ENCODE results near the gene RSBN1.
"Not testable (repeated sequence)": the region's sequence is repeated elsewhere in the genome, so short reads cannot be mapped to it uniquely, and the experiment has no call there.

Gene RSBN1

DNA sequence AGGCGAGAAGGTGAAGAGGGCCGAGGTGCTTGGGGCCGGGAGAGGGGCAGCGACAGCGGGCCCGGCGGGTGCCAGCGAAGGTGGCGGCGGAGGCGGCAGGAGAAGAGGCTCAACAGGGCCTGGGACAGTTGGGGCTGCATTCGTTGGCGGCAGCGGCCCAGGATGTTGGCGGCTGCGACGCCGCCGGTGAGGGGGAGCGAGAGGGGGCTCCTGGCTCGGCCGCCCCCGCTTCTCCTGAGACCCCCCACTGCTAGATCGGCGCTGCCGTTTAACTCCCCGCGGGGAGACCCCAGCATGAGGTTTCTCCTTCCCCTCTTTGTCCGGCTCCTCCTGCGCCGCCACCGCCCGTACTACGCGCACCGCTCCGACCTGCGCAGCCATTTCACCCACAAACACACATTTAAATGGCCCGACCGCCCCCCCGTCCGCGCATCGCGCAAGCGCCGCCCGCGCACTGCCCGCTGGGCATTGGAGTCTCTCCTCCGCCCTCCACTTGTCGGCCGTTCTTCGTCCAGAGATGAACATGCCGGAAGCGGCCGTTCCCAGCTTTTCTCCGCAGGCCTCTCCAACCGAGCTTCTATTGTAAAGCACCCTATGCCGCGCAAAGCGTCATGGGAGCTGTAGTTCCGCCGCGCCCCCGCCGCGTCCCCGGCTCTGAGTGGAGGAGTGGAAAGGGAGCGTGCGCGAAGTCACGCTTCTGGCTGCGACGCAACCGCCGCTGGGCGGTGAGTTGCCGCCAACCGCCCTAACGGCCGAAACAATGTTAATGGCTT, at the start of gene RSBN1:
RSBN1 (minus strand) TSS at position 589 of the 773 bp plus-strand sequence; CDS start at position 525, 64 bp downstream.
- DNase-seq (ENCODE audit: low read depth), result peak; percentile 95

DNA sequence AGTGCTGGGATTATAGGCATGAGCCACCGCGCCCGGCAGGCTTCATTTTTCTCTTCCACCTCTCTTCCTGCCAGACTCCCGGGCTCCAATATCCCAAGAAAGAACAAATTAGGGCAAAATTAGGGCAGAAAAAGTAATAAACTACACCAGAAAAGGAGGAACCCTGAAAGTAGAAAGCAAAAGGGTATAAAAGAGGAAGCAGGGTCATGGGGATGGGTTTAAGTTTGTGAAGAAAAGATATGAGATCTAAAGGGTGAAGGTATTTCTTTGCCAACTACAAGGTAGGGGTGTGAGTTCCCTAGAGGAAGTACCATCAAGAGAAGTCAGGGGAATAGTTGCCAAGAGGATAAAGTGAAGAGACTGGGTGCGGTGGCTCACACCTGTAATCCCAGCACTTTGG, 49.4 kb upstream of the RSBN1 start:
- DNase-seq (ENCODE audit: low read depth), result no peak

DNA sequence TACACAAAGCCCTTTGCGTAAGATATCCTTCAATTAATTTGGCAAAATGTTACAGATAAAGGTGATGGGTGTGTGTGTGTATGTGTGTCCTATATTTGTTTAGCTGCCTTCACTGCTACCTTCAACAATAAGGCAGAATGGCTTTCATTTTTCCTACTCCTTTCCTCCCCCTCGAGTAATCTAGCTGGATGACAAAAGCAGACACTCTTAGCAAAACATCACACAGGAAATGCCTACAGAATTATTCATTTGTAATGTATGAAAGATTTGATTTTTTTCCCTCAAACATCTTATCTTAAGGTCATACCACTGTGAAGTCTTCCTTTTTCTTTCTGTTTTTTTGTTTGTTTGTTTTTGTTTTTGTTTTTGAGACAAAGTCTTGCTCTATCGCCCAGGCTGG, 48.6 kb upstream of the RSBN1 start:
- peak; percentile 44 for DNase-seq (ENCODE audit: low read depth)

DNA sequence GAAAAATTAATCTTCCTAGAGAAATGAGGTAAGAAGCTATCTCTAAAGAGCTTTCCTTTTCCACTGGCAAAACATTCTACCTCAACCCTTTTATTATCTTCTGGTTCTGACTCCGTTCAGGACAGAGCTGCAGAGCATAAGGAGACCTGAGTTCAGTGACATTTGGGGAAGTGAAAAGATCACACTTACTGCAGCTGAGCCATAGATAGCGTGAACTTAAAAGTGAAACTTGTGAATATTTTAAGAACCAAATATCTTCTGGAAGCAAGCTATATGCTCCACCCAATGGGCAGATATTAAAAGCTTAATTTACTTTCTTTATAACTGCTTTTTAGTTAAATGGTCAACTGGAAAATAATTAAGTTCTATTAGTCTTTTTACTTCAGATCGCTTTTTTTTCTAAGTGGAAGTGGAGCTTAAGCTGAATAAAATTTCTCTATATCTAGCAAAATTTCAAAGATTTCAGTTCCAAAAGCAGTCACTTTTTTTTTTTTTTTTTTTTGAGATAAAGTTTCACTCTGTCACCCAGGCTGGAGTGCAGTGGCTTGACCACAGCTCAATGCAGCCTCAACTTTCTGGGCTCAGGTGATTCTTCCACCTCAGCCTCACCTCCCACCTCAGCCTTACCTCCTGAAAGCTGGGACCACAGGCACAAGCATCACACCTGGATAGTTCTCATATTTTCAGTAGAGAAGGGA, 47.4 kb upstream of the RSBN1 start:
- no peak for DNase-seq (ENCODE audit: low read depth)

DNA sequence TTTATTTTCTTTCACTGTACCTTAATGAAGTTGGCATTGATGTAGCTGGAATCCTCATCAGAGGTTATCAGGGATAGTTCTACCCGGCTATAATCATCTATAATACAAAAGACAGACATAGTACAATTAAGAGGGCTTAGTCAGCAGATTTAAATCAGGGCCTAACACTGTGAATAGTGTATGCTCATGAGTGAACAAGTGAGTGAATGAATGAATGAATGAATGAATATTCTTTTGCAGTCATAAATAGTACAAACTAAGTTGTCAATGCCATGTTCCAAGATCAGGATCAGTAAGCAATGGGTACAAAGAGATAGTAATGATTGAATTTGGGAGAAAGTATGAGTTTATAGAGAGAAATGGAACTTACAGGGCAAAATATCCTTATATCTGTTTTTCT, 46.7 kb upstream of the RSBN1 start:
- DNase-seq (ENCODE audit: low read depth), result no peak

DNA sequence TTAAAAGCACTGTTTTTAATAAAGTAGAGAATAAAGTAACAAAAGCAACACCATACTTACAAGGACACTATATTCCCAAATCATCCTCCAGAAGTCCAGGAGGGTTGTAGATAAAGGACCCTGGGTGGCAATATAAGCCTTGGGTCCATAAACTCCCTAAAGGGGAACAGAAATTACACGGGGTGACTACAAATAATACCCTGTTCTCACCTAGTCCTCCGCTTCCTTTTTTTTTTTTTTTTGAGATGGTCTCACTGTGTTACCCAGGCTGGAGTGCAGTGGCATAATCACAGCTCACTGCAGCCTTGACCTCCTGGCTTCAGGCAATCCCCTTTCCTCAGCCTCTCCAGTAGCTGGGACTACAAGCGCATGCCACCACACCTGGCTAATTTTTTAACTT, 46.1 kb upstream of the RSBN1 start:
- no peak for DNase-seq (ENCODE audit: low read depth)

DNA sequence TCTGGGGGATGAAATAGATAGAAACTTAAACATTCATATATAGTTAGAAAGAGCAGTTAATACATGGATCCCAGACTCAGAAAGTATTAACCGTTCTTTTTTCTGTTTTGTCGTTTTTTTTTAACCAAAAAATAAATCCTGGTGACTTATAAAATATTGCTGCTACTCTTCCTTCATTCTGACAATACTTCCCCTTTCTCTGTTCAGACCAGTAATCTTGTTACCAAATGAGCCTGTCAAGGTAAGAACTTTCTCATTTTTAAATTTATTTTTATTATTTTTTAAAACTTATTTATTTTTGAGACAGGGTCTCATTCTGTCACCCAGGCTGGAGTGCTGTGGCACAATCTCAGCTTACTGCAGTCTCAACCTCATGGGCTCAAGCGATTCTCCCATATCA, 45.5 kb upstream of the RSBN1 start:
- DNase-seq (ENCODE audit: low read depth), result no peak

DNA sequence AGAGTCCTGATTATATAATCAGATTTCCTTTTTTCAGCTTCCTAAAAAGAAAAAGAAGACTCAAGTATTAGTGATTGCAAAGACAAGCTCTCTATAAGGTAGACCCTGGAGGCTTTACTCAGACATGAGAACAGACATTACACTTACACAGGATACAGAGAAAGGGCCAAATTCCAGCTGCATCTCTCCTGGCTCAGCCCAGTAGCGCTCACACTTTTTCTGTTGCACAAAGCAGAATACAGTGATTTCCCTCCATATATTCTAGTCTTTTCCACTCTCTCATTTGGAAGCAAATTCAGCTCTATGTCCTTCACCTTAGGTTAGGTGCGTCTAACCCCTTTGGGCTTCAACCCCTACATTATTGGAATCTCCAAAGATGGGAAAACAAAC, 44.1 kb upstream of the RSBN1 start:
- DNase-seq (ENCODE audit: low read depth), result no peak

DNA sequence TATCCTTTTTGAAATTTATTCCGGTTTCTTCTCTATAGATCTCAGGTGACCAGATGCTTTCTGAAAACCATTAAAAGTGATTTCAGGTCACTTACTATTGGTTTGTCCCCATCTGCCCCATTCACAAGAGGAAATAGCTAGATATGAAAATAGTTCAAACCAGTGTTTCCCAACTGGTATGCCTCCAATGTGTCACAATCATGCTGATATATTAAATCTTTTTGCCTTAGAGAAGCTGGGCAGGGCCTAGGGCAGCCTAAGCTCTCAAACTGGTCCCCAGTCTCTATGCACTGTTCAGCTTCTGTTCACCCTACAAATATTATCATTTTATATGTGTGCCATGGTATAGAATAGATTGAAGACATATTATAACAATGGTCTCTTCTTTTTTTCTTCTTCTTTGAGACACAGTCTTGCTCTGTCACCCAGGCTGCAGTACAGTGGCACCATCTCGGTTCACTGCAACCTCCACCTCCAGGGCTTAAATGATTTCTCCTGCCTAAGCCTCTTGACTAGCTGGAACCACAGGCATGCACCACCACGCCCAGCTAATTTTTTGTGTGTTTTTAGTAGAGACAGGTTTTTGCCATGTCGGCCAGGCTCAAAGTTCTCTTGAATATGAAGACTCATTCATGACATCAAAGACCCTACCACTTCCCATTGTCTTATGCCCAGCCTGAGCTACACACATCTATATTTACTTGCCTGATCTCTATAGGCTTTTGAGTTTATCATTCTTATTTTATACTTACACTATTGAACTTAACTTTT, 43.5 kb upstream of the RSBN1 start:
- DNase-seq (ENCODE audit: low read depth), result no peak

DNA sequence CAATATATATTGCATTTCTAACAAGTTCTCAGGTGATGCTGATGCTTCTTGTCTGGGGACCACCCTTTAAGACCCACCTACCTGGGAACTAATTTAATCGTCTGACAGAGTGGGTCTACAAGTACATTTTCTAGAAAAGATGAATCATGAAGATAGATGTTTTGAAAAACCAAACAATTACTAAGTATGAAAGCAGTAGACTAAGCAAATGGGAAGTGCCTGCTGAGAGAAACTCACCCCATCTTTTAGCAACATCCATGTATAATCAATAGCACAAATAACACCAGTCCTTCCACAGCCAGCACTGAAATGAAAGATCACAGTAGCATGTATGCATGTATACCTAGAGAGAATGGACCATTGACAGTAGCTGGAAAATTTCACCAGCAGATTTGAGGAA, 42.0 kb upstream of the RSBN1 start:
- DNase-seq (ENCODE audit: low read depth), result no peak

DNA sequence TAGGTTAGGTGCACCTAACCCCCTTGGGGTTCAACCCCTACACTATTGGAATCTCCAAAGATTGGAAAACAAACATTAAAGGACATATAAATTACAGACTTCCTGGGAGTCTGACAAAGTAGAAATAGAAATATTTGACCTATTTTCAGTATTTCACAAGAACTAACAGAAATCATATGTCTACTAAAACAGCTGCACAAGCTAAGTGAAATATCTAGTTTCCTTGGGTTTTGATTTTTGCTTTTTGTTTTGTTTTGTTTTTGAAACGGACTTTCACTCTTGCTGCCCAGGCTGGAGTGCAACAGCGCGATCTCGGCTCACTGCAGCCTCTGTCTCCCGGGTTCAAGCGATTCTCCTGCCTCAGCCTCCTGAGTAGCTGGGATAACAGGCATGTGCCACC, 40.4 kb upstream of the RSBN1 start:
- DNase-seq (ENCODE audit: low read depth), result not testable (repeated sequence)

DNA sequence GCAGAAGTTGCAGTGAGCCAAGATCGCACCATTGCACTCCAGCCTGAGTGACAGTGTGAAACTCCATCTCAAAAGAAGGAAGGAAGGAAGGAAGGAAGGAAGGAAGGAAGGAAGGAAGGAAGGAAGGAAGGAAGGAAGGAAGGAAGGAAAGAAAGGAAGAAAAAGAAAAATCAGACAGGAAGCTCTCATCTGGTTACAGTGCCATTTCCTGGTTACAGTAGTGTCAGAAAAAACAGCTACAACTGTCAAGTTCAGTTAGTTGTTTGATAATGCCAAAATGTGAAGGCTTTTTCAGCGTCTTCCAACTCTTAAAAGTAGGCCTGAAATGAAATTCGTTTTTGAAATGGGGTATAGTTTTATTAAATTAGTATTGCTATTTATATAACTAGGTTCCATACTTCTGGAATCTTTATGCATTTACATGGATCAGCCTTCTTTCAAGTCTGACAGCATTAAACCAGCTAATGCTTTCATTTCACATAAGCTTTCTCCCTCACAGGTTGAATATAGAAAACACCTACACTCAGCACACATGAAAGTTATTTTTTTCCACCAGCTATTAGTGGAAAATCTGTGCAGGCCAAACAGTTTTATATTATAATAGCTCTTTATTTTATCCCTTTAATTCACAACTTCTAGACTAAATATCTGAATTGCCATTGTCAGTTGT, 38.0 kb upstream of the RSBN1 start:
- DNase-seq (ENCODE audit: low read depth), result no peak

DNA sequence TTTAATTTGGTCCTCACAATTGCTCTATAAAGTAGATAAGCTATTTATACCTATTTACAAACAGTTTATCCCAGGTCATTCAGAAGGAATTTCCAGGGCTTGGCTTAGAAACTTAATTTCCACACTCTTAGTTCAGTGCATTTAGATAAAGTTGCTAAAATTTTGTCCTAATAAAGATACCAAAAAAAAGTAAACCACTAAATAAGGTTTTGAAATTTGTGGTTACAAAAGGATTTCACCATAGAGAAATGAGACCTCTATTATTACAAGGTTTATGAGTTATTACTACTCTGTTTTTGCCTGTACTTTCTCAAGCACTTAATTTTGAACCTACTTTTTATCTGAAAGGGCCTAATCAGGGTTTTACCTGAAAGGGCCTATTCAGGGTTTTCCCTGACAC, 36.8 kb upstream of the RSBN1 start:
- DNase-seq (ENCODE audit: low read depth), result no peak

DNA sequence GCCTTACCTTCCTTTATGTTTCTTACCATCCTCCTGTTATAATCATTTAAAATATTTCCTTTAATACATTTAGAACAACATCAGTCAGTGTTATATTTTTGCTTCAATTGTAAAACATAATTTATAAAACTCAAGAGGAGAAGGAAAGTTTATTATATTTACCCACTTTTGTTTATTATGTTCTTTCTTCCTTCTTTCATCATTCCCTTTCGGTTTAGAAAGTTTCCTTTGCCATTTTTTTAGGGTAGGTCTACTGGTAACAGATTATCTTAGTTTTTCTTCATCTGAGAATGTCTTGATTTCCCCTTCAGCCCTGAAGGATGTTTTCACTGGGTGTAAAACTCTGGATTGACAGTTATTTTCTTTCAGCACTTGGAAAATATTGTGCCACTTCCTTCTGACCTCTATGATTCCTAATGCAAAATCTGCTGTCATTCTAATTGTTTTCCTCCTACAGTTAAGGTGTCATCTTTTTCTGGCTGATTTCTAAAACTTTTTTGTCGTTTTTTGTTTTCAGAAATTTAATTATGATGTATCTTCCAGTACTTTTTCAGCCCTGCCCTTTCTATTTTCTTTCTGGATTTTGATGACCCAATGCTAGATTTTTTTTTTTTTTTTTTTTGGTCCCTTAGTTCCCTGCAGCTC, 34.2 kb upstream of the RSBN1 start:
- no peak for DNase-seq (ENCODE audit: low read depth)

DNA sequence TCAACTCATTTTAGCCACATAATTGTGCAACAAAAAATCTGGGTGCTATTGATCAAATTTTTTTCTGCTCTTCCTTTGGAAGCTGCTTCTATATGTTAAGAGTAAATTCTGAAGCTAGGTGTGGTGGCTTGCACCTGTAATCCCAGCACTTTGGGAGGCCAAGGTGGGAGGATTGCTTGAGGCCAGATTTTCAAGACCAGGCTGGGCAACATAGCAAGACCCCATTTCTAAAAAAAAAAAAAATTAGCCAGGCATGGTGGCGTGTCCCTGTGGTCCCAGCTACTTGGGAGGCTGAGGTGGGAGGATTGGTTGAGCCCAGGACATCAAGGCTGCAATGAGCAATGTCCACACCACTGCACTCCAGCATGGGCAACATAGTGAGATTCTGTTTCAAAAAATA, 24.3 kb upstream of the RSBN1 start:
- no peak for DNase-seq (ENCODE audit: low read depth)

DNA sequence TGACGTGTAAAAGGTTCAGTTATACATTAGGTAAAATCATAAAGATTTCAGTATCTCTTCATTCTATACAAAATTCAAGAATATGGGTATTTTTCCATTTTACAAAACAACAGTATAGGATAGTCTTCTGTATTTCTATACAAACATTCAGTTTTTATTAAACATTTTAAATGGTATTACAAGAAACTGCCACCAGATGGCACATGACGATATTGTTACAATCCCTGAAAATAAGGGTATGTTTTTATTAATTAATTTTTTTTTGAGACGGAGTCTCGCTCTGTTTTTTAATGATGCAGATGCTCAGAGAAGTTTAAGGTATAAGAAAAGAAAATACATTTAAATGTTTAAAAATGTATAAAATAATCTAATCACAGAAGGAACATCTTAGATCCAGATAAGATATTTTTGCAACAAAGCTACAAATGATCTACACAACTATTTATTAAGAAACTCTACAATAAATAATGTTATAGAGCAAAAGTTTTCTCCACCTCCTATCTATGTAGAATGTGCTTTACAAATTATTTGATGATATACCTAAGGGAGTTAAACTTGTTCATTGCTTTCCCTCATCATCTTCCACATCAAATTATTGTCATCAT, 23.5 kb upstream of the RSBN1 start:
- DNase-seq (ENCODE audit: low read depth), result no peak

DNA sequence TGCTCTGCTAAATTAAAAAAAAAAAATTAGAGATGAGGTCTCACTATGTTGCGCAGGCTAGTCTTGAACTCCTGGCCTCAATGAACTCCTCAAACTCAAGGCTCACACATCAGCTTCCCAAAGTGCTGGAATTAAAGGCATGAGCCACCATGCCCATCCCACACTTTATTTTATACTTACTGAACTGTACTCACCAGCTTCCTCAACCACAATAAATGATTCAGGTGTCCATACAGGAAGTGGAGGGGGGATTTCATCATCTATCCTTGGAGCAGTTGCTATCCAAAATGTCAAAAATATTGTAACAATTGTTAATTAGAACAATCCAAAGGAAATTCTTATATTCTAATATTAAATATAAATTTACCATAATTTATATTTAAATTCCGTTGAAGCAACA, 22.4 kb upstream of the RSBN1 start:
- no peak for DNase-seq (ENCODE audit: low read depth)

DNA sequence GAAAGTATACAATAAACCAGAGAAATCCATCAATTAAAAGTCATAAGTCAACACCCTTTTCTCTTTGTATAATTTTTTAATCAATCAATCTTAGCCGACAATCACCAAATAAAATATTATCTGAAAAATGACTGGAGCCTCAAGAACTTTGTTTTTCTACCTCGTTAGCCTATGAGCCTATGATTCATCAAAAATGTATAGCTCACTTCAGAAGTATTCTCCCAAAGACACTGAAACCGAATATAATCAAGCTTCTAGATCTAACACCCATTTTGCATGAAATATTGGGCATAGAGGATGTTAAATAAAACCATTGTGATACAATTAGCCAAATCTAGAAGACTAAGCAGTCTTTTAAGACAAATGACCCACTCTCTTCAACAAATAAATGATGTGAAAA, 17.8 kb upstream of the RSBN1 start:
- DNase-seq (ENCODE audit: low read depth), result no peak

DNA sequence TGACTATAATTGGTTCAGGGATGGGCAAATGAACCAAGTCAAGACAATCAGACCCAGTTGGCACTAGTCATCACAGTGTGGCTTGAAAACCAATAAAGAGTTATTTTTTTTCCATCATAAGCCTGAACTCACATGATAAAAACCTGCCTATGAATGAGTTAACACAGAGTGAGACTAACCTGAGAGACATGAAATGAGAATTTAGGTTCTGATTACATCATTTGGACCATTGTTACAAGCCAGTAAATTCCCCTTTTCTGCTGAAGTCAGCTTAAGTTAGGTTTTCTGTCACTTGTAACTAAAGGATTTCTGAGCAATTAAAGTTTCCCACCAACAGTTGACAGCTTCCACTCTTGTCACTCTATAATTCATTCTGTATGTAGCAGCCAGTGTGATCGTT, 9.6 kb upstream of the RSBN1 start:
- DNase-seq (ENCODE audit: low read depth), result no peak

DNA sequence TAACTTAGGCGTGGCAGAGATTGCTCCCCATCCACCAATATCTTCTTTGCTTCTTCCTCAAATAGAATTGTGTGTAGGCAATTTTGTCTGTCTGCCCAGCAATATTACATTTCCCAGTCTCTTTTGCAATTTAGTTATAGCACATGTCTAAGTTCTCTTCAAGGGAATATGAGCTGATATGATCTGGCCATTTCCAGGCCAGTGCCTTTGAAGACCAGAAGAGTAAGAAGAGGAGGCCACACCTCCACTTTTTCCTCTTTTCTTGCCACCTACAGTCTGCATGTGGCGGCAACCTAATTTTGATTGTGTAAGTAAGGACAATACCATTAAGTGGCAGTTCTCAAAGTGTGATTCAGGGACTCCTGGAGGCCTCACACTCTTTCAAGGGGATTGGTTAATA, 6.3 kb upstream of the RSBN1 start:
- no peak for DNase-seq (ENCODE audit: low read depth)

DNA sequence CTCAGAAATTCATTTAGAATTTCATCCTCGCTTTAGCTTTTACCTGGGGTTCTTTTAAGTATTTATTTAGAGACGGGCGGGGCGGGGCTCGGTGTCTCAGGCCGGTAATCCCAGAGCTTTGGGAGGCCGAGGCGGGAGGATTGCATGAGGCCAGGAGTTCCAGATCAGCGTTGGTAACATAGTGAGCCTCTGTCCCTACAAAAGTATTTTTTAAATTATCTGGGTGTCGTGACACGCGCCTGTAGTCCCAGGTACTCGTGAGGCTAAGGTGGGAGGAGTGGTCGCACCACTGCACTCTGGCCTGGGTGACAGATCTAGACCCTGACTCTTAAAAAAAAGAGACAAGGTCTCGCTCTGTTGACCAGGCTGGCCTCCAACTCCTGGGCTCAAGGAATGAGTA, 942 bp upstream of the RSBN1 start:
- DNase-seq (ENCODE audit: low read depth), result no peak

Measured in GM04503 (cell line).